ENCODE measurements around the gene SNAPC2.

The SNAPC2 gene

GRCh38 chr19:7934766-7935165, 14.6 kb downstream of the SNAPC2 start:
- TF ChIP-seq CTCF (IDR thresholded peaks at IDR 0.05; ENCODE audit: low read depth, low read length) = no peak
- no peak for DNase-seq (ENCODE audit: extremely low read depth, low read depth)

GRCh38 chr19:7940841-7941240, 20.7 kb downstream of the SNAPC2 start:
- no peak for DNase-seq (ENCODE audit: extremely low read depth, low read depth)
- TF ChIP-seq CTCF (IDR thresholded peaks at IDR 0.05; ENCODE audit: low read depth, low read length) = no peak

GRCh38 chr19:7941895-7942596, 21.9 kb downstream of the SNAPC2 start:
- DNase-seq (ENCODE audit: extremely low read depth, low read depth) = no peak
- no peak for TF ChIP-seq CTCF (IDR thresholded peaks at IDR 0.05; ENCODE audit: low read depth, low read length)

GRCh38 chr19:7942981-7943443, 22.9 kb downstream of the SNAPC2 start:
- DNase-seq (ENCODE audit: extremely low read depth, low read depth) = no peak
- TF ChIP-seq CTCF (IDR thresholded peaks at IDR 0.05; ENCODE audit: low read depth, low read length) = no peak

GRCh38 chr19:7943444-7944176, 23.5 kb downstream of the SNAPC2 start, which contains the start of gene TIMM44:
Gene TIMM44 (minus strand): TSS chr19:7943666. CDS start chr19:7943651, 15 bp downstream.
- DNase-seq (ENCODE audit: extremely low read depth, low read depth) = peak; percentile 98
- no peak for TF ChIP-seq CTCF (IDR thresholded peaks at IDR 0.05; ENCODE audit: low read depth, low read length)

GRCh38 chr19:7944177-7944761, 24.1 kb downstream of the SNAPC2 start:
- TF ChIP-seq CTCF (IDR thresholded peaks at IDR 0.05; ENCODE audit: low read depth, low read length) = peak; percentile 70
- peak; percentile 72 for DNase-seq (ENCODE audit: extremely low read depth, low read depth)

- DNase-seq (ENCODE audit: extremely low read depth, low read depth) = no peak
- TF ChIP-seq CTCF (IDR thresholded peaks at IDR 0.05; ENCODE audit: low read depth, low read length) = no peak
These were observed 27.8 kb downstream of the SNAPC2 start for GRCh38 chr19:7947939-7948338.

All from AG09319 (cell line).